Loucy (cell line): Measurements from ENCODE around the gene CDCA4.
"Not testable (repeated sequence)": the region's sequence is repeated elsewhere in the genome, so short reads cannot be mapped to it uniquely, and the experiment has no call there.

Experiments
- CTCF ChIP-seq: fragments of 200-600 bp; sonication (generic); conservative IDR thresholded peaks from 2 replicates; pipeline ENCODE4 v1.5.1; 2014; ENCODE audit warnings: mild to moderate bottlenecking, antibody characterized with exemption, low read length
- EZH2phosphoT487 ChIP-seq: fragments of 200-600 bp; IDR thresholded peaks from 2 replicates; pipeline ENCODE4 v1.6.1; 2018; ENCODE audit warnings: antibody characterized with exemption, mild to moderate bottlenecking, moderate library complexity, borderline replicate concordance

GRCh38 chr14:105063506-105063905, 42.6 kb upstream of the CDCA4 start:
- TF ChIP-seq CTCF, EZH2phosphoT487: not testable (repeated sequence)
